GM21786 (cell line): Measurements from ENCODE around the gene EMILIN2.
"Not testable (repeated sequence)": the region's sequence is repeated elsewhere in the genome, so short reads cannot be mapped to it uniquely, and the experiment has no call there.

Source experiments
- ATAC-seq: cut with Tn5 transposase; IDR thresholded peaks from one replicate; pipeline ENCODE4 v1.9.1; 2021; ENCODE audit not compliant: unreplicated experiment

Gene EMILIN2

GRCh38 chr18:2843146-2843545, 3.7 kb upstream of the EMILIN2 start:
- ATAC-seq = no peak

GRCh38 chr18:2845172-2845571, 1.6 kb upstream of the EMILIN2 start:
- ATAC-seq = no peak

GRCh38 chr18:2847317-2848246, 776 bp downstream of the EMILIN2 start:
- ATAC-seq = peak; percentile 40

- no peak for ATAC-seq
Measured at GRCh38 chr18:2848247-2849246, 1.7 kb downstream of the EMILIN2 start.

GRCh38 chr18:2850816-2851215, 4.0 kb downstream of the EMILIN2 start:
- no peak for ATAC-seq

- ATAC-seq = no peak
Measured at GRCh38 chr18:2851771-2852170, 5.0 kb downstream of the EMILIN2 start.

- ATAC-seq = not testable (repeated sequence)
Measured at GRCh38 chr18:2852460-2852859, 5.7 kb downstream of the EMILIN2 start.

GRCh38 chr18:2853173-2853925, 6.5 kb downstream of the EMILIN2 start:
- no peak for ATAC-seq

- no peak for ATAC-seq
Measured at GRCh38 chr18:2853926-2854664, 7.3 kb downstream of the EMILIN2 start.

- no peak for ATAC-seq
Measured at GRCh38 chr18:2854875-2855274, 8.1 kb downstream of the EMILIN2 start.

GRCh38 chr18:2855560-2856350, 8.9 kb downstream of the EMILIN2 start:
- no peak for ATAC-seq

- ATAC-seq = no peak
Measured at GRCh38 chr18:2856547-2857170, 9.9 kb downstream of the EMILIN2 start.

- ATAC-seq = no peak
Measured at GRCh38 chr18:2857491-2858131, 10.8 kb downstream of the EMILIN2 start.

GRCh38 chr18:2860397-2860796, 13.6 kb downstream of the EMILIN2 start:
- ATAC-seq = not testable (repeated sequence)

GRCh38 chr18:2863997-2864396, 17.2 kb downstream of the EMILIN2 start:
- not testable (repeated sequence) for ATAC-seq

GRCh38 chr18:2866465-2866864, 19.7 kb downstream of the EMILIN2 start:
- not testable (repeated sequence) for ATAC-seq

- ATAC-seq = no peak
Measured at GRCh38 chr18:2869207-2869606, 22.4 kb downstream of the EMILIN2 start.

GRCh38 chr18:2871111-2871720, 24.4 kb downstream of the EMILIN2 start:
- ATAC-seq = no peak
